Suprapubic skin (tissue), 4 donors: ENCODE results near the gene RINL.
"Not testable (repeated sequence)": the region's sequence is repeated elsewhere in the genome, so short reads cannot be mapped to it uniquely, and the experiment has no call there.

Experiments used
- CTCF ChIP-seq, 2 donors: fragments of 200-600 bp in 1 of 2; fragments of 450-650 bp in 1 of 2; sonication (generic) in 1 of 2; IDR thresholded peaks; one replicate each; pipeline ENCODE4 v1.5.1; 2016 to 2019; ENCODE audit warnings: antibody characterized with exemption in 2 of 2, mild to moderate bottlenecking in 1 of 2, moderate library complexity in 1 of 2
- POLR2A ChIP-seq, 2 donors: fragments of 450-650 bp; IDR thresholded peaks; one replicate each; pipeline ENCODE4 v1.6.1; 2017; ENCODE audit warnings: antibody characterized with exemption in 2 of 2, mild to moderate bottlenecking in 2 of 2, moderate library complexity in 2 of 2
- POLR2AphosphoS5 ChIP-seq, 3 donors: sonication (generic); formaldehyde crosslinking; IDR thresholded peaks; one replicate each; pipeline ENCODE4 v1.6.1; 2017; ENCODE audit warnings: antibody characterized with exemption in 3 of 3

GRCh38 chr19:38855751-38856150 lies 22.3 kb downstream of the RINL start:
- TF ChIP-seq CTCF, POLR2A, POLR2AphosphoS5 (IDR thresholded peaks at IDR 0.05): not testable (repeated sequence)
